Measurements from ENCODE around the gene P2RX1.

Gene P2RX1

GRCh38 chr17:3910420-3911270, 5.6 kb downstream of the P2RX1 start:
- TF ChIP-seq SIN3A (IDR thresholded peaks at IDR 0.05; ENCODE audit: borderline replicate concordance, insufficient read depth, low read length), result no peak
- TF ChIP-seq, protein P1, sequence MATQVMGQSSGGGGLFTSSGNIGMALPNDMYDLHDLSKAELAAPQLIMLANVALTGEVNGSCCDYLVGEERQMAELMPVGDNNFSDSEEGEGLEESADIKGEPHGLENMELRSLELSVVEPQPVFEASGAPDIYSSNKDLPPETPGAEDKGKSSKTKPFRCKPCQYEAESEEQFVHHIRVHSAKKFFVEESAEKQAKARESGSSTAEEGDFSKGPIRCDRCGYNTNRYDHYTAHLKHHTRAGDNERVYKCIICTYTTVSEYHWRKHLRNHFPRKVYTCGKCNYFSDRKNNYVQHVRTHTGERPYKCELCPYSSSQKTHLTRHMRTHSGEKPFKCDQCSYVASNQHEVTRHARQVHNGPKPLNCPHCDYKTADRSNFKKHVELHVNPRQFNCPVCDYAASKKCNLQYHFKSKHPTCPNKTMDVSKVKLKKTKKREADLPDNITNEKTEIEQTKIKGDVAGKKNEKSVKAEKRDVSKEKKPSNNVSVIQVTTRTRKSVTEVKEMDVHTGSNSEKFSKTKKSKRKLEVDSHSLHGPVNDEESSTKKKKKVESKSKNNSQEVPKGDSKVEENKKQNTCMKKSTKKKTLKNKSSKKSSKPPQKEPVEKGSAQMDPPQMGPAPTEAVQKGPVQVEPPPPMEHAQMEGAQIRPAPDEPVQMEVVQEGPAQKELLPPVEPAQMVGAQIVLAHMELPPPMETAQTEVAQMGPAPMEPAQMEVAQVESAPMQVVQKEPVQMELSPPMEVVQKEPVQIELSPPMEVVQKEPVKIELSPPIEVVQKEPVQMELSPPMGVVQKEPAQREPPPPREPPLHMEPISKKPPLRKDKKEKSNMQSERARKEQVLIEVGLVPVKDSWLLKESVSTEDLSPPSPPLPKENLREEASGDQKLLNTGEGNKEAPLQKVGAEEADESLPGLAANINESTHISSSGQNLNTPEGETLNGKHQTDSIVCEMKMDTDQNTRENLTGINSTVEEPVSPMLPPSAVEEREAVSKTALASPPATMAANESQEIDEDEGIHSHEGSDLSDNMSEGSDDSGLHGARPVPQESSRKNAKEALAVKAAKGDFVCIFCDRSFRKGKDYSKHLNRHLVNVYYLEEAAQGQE (IDR thresholded peaks at IDR 0.05; ENCODE audit: insufficient read depth in 1 of 2, low read depth in 2 of 2, low read length in 2 of 2), result no peak
- no peak for TF ChIP-seq FOXP2 (optimal IDR thresholded peaks at IDR 0.05; ENCODE audit: borderline replicate concordance, extremely low read depth, extremely low read length, insufficient read depth)
- no peak for TF ChIP-seq POLR2AphosphoS5 (IDR thresholded peaks at IDR 0.05; ENCODE audit: low read depth, low read length)
- no peak for TF ChIP-seq TAF1 (IDR thresholded peaks at IDR 0.05; ENCODE audit: borderline replicate concordance, insufficient read depth, low read length)

DNA sequence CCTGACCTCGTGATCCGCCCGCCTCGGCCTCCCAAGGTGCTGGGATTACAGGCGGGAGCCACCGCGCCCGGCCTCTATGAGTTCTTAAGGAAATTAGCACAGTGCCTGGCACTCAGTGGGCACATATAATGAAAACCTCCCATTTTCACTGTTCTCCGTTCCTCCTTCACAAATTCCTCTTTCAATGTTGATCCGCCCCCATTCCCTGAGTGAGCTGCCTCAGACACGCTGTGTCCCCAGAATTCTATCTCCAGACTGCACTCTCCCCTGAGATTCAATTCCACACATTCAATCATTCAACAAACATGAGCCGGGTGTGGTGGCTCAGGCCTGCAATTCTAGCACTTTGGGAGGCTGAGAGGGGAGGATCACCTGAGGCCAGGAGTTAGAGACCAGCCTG, 7.0 kb downstream of the P2RX1 start:
- TF ChIP-seq POLR2AphosphoS5 (IDR thresholded peaks at IDR 0.05; ENCODE audit: low read depth, low read length) (no peak), FOXP2 (optimal IDR thresholded peaks at IDR 0.05; ENCODE audit: borderline replicate concordance, extremely low read depth, extremely low read length, insufficient read depth) (no peak), SIN3A (IDR thresholded peaks at IDR 0.05; ENCODE audit: borderline replicate concordance, insufficient read depth, low read length) (no peak), TAF1 (IDR thresholded peaks at IDR 0.05; ENCODE audit: borderline replicate concordance, insufficient read depth, low read length) (no peak)
- TF ChIP-seq, protein P1 (IDR thresholded peaks at IDR 0.05; ENCODE audit: insufficient read depth in 1 of 2, low read depth in 2 of 2, low read length in 2 of 2), result no peak

- TF ChIP-seq POLR2AphosphoS5 (IDR thresholded peaks at IDR 0.05; ENCODE audit: low read depth, low read length) (no peak), SIN3A (IDR thresholded peaks at IDR 0.05; ENCODE audit: borderline replicate concordance, insufficient read depth, low read length) (no peak), FOXP2 (optimal IDR thresholded peaks at IDR 0.05; ENCODE audit: borderline replicate concordance, extremely low read depth, extremely low read length, insufficient read depth) (no peak)
These were observed 8.6 kb downstream of the P2RX1 start for GRCh38 chr17:3907483-3908216.

DNA sequence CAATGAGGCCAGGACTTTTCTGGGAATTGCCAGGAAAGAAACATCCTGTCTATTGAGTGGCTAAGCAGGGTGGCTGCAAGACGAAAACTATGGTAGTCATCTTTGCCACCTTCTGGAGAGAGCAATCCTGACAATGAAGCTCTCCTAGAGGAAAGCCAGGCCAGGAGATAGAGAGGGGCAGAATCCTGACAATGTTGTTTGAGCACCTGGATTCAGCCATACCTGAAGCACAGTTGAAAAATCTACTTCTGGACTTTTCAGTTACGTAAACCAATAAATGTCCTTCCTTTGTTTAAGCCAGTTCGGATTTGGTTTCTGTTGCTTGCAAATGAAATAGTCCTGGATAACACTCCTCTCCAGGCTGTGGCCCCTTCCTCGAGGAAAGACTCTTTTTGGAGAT, 9.4 kb downstream of the P2RX1 start:
- no peak for TF ChIP-seq SIN3A (IDR thresholded peaks at IDR 0.05; ENCODE audit: borderline replicate concordance, insufficient read depth, low read length)
- TF ChIP-seq TAF1 (IDR thresholded peaks at IDR 0.05; ENCODE audit: borderline replicate concordance, insufficient read depth, low read length), result no peak
- TF ChIP-seq, protein P1 (IDR thresholded peaks at IDR 0.05; ENCODE audit: insufficient read depth in 1 of 2, low read depth in 2 of 2, low read length in 2 of 2), result no peak
- no peak for TF ChIP-seq POLR2AphosphoS5 (IDR thresholded peaks at IDR 0.05; ENCODE audit: low read depth, low read length)
- TF ChIP-seq FOXP2 (optimal IDR thresholded peaks at IDR 0.05; ENCODE audit: borderline replicate concordance, extremely low read depth, extremely low read length, insufficient read depth), result no peak

- TF ChIP-seq FOXP2 (optimal IDR thresholded peaks at IDR 0.05; ENCODE audit: borderline replicate concordance, extremely low read depth, extremely low read length, insufficient read depth), result no peak
- TF ChIP-seq SIN3A (IDR thresholded peaks at IDR 0.05; ENCODE audit: borderline replicate concordance, insufficient read depth, low read length), result no peak
- no peak for TF ChIP-seq POLR2AphosphoS5 (IDR thresholded peaks at IDR 0.05; ENCODE audit: low read depth, low read length)
- TF ChIP-seq, protein P1 (IDR thresholded peaks at IDR 0.05; ENCODE audit: insufficient read depth in 1 of 2, low read depth in 2 of 2, low read length in 2 of 2), result no peak
- no peak for TF ChIP-seq TAF1 (IDR thresholded peaks at IDR 0.05; ENCODE audit: borderline replicate concordance, insufficient read depth, low read length)
These were observed 11.2 kb downstream of the P2RX1 start for GRCh38 chr17:3905017-3905520.
